NB4 (cell line): ENCODE results near the gene DNAJC6.

Experiments
- DNase-seq: peaks from one replicate; pipeline ENCODE4 v3.0.0; 2010; ENCODE audit warnings: low read depth
- H3K4me3 ChIP-seq: one replicate; pipeline ENCODE4 v1.5.1; 2011; ENCODE audit warnings: mild to moderate bottlenecking, low read depth, low read length, moderate library complexity
- CTCF ChIP-seq: IDR thresholded peaks from one replicate; pipeline ENCODE4 v1.5.1; 2012; ENCODE audit warnings: low read depth, low read length
- MAX ChIP-seq: IDR thresholded peaks from 2 replicates; pipeline ENCODE4 v1.6.1; 2011; ENCODE audit warnings: low read depth, low read length
- MYC ChIP-seq: IDR thresholded peaks from 2 replicates; pipeline ENCODE4 v1.6.1; 2011; ENCODE audit warnings: low read depth, low read length
- POLR2A ChIP-seq: IDR thresholded peaks from 2 replicates; pipeline ENCODE4 v1.6.1; 2011; ENCODE audit warnings: mild to moderate bottlenecking; ENCODE audit not compliant: insufficient read length; ENCODE audit errors: extremely low read depth

The DNAJC6 gene

GRCh38 chr1:65423884-65424572 is 114.7 kb downstream of the DNAJC6 start:
- TF ChIP-seq MAX = no peak
- TF ChIP-seq CTCF = no peak
- no peak for TF ChIP-seq POLR2A
- no peak for TF ChIP-seq MYC
- DNase-seq = peak; percentile 44
- H3K4me3 ChIP-seq = no peak overlapping the region

GRCh38 chr1:65424573-65424889 is 115.2 kb downstream of the DNAJC6 start:
- TF ChIP-seq MYC = no peak
- no peak for TF ChIP-seq CTCF
- no peak for TF ChIP-seq MAX
- TF ChIP-seq POLR2A = no peak
- no peak for DNase-seq
- H3K4me3 ChIP-seq = no peak overlapping the region

GRCh38 chr1:65425006-65425405 is 115.7 kb downstream of the DNAJC6 start:
- TF ChIP-seq POLR2A (no peak), MAX (no peak), MYC (no peak), CTCF (no peak)
- DNase-seq = no peak
- no peak overlapping the region for H3K4me3 ChIP-seq

- H3K4me3 ChIP-seq = no peak overlapping the region
- no peak for DNase-seq
- TF ChIP-seq CTCF (no peak), POLR2A (no peak), MYC (no peak), MAX (no peak)
These were observed 116.4 kb downstream of the DNAJC6 start for GRCh38 chr1:65425697-65426096.

- TF ChIP-seq POLR2A (no peak), MYC (no peak), CTCF (no peak), MAX (0 out of 2 replicates have a peak, but pooled peaks have one; percentile 15)
- peak; percentile 14 for DNase-seq
- no peak overlapping the region for H3K4me3 ChIP-seq
These were observed 119.7 kb downstream of the DNAJC6 start for GRCh38 chr1:65429078-65429477.
